ENCODE measurements around the gene AGAP3.
A peak's percentile ranks its signal among the peaks of the same experiment; 100 is the strongest.

GRCh38 chr7:151172273-151173141 lies 86.2 kb downstream of the AGAP3 start:
- TF ChIP-seq CTCF (IDR thresholded peaks at IDR 0.05), result peak; percentile 100
- TF ChIP-seq POLR2A (IDR thresholded peaks at IDR 0.05), result no peak

Measured in testis (tissue), 2 donors.